ENCODE data around the gene FLOT1.

The FLOT1 gene

GRCh38 chr6:30679765-30680535 is 62.5 kb downstream of the FLOT1 start:
- DNase-seq (ENCODE audit: low read depth in 2 of 2), result no peak

GRCh38 chr6:30678964-30679726 is 63.3 kb downstream of the FLOT1 start:
- DNase-seq (ENCODE audit: low read depth in 2 of 2), result peak; percentile 88 to 89

All from stimulated activated CD8-positive, alpha-beta memory T cell treated with anti-CD3 and anti-CD28 coated beads, Interleukin-2, amount 100 ng/mL, for 48 hours (primary cell).